ENCODE data around the gene DRD2.

GRCh38 chr11:113464416-113464815, 10.8 kb downstream of the DRD2 start:
- TF ChIP-seq CEBPB (IDR thresholded peaks at IDR 0.05) (no peak), REST (IDR thresholded peaks at IDR 0.05; ENCODE audit: low read depth) (no peak), EP300 (IDR thresholded peaks at IDR 0.05; ENCODE audit: borderline replicate concordance) (no peak), TAF1 (IDR thresholded peaks at IDR 0.05; ENCODE audit: low read depth) (no peak), FOXM1 (IDR thresholded peaks at IDR 0.05; ENCODE audit: borderline replicate concordance, low read depth) (no peak), YY1 (IDR thresholded peaks at IDR 0.05; ENCODE audit: low read depth) (no peak), RAD21 (IDR thresholded peaks at IDR 0.05; ENCODE audit: low read depth) (no peak), MAX (IDR thresholded peaks at IDR 0.05) (no peak), CREB1 (IDR thresholded peaks at IDR 0.05; ENCODE audit: low read depth) (no peak)

Data from Ishikawa (cell line).